Measurements from ENCODE around the gene SLC5A9. TPM values are rescaled to one million over a fixed set of nuclear protein-coding genes. Genes with fewer than 3 reads are reported as not detected.
"Not testable (repeated sequence)": the region's sequence is repeated elsewhere in the genome, so short reads cannot be mapped to it uniquely, and the experiment has no call there.

SLC5A9 gene
- total and polyA plus RNA-seq, 10 of the 15 experiments (the other 5 are each of a cell fraction or from before 2014, with no cell fraction given), result 0.03 TPM; not detected in 9

DNA sequence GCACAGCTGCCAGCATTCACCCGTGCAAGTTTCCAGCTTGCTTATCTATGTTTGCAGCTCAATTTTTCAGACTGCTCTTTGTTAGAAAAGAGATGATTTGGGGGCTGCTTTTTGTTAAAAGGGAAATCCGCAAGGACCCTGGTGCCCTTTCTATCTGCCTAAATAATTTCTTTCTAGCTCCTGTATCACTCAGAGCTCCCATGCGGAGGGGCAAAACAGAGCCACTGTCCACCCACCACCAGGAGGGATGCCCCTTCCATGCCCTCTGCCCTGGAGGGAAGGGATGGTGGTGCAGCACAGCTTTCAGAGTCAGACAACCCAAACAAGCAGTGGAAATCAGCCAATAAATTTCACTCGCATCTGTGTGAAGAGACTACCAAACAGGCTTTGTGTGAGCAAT, 13.9 kb upstream of the SLC5A9 start:
- ChIA-PET POLR2A (no interaction called here), CTCF (interaction anchor here (0.7 kb wide), 1 partner anchor 102 kb away, joined by 3 read pairs; no protein-coding TSS in a partner anchor), SMC1A (ENCODE audit: uncharacterized antibody, unreplicated experiment) (no interaction called here), RAD21 (ENCODE audit: unreplicated experiment) (no interaction called here)
- Histone ChIP-seq H3K27me3 (replicated peaks in 1 of 2; ENCODE audit: control insufficient read depth in 2 of 2, insufficient read depth in 2 of 2, low read length in 1 of 2) (no peaks in the 10 kb centered on the region), H2AFZ (ENCODE audit: control insufficient read depth, low read depth, low read length) (no peak overlapping the region), H3K79me2 (ENCODE audit: control insufficient read depth, insufficient read depth, low read length) (no peaks in the 10 kb centered on the region), H3K9me3 (replicated peaks; ENCODE audit: control insufficient read depth, insufficient read depth, low read length) (no peaks in the 10 kb centered on the region), H4K20me1 (ENCODE audit: control insufficient read depth, insufficient read depth) (no peaks in the 10 kb centered on the region), H3K4me3 (no peak overlapping the region), H3K4me2 (ENCODE audit: control insufficient read depth, insufficient read depth) (no peak overlapping the region), H3K36me3 (ENCODE audit: control insufficient read depth in 2 of 2, insufficient read depth in 2 of 2, low read length in 1 of 2) (no peaks in the 10 kb centered on the region), H3K27ac (ENCODE audit: control insufficient read depth, insufficient read depth) (no peak overlapping the region), H3K9ac (ENCODE audit: control insufficient read depth, insufficient read depth, low read length) (no peak overlapping the region), H3K4me1 (ENCODE audit: control insufficient read depth, insufficient read depth, low read length) (no peaks in the 10 kb centered on the region)
- 79% methylated on average over 4 of the region's 4 CpGs for WGBS (ENCODE audit: insufficient coverage, insufficient replicate concordance, low lambda C conversion rate, missing lambda C conversion rate)
- TF ChIP-seq TCF3 (IDR thresholded peaks at IDR 0.05; ENCODE audit: borderline replicate concordance, insufficient read depth, low read depth, low read length) (no peak), ZNF24 (IDR thresholded peaks at IDR 0.05) (no peak), BMI1 (IDR thresholded peaks at IDR 0.05; ENCODE audit: borderline replicate concordance) (no peak), NR2C2 (IDR thresholded peaks at IDR 0.05; ENCODE audit: borderline replicate concordance, control insufficient read depth, insufficient read length, low read depth) (no peak), NFYA (IDR thresholded peaks at IDR 0.05; ENCODE audit: borderline replicate concordance, low read depth, low read length) (no peak), STAT3 (IDR thresholded peaks at IDR 0.05; ENCODE audit: low read depth, low read length) (no peak), CEBPB (IDR thresholded peaks at IDR 0.05; ENCODE audit: borderline replicate concordance in 1 of 2, low read depth in 2 of 2, low read length in 2 of 2) (no peak), ETV6 (conservative IDR thresholded peaks at IDR 0.05 in 1 of 2, IDR thresholded peaks at IDR 0.05 in 1 of 2; ENCODE audit: borderline replicate concordance in 1 of 2, low read depth in 1 of 2) (no peak)
- TF ChIP-seq, protein P1, sequence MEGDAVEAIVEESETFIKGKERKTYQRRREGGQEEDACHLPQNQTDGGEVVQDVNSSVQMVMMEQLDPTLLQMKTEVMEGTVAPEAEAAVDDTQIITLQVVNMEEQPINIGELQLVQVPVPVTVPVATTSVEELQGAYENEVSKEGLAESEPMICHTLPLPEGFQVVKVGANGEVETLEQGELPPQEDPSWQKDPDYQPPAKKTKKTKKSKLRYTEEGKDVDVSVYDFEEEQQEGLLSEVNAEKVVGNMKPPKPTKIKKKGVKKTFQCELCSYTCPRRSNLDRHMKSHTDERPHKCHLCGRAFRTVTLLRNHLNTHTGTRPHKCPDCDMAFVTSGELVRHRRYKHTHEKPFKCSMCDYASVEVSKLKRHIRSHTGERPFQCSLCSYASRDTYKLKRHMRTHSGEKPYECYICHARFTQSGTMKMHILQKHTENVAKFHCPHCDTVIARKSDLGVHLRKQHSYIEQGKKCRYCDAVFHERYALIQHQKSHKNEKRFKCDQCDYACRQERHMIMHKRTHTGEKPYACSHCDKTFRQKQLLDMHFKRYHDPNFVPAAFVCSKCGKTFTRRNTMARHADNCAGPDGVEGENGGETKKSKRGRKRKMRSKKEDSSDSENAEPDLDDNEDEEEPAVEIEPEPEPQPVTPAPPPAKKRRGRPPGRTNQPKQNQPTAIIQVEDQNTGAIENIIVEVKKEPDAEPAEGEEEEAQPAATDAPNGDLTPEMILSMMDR (IDR thresholded peaks at IDR 0.05 in 2 of 3, conservative IDR thresholded peaks at IDR 0.05 in 1 of 3; ENCODE audit: control insufficient read depth in 2 of 3, extremely low read depth in 1 of 3, insufficient read depth in 1 of 3, low read depth in 3 of 3, low read length in 3 of 3), result no peak
- TF ChIP-seq, protein P2, sequence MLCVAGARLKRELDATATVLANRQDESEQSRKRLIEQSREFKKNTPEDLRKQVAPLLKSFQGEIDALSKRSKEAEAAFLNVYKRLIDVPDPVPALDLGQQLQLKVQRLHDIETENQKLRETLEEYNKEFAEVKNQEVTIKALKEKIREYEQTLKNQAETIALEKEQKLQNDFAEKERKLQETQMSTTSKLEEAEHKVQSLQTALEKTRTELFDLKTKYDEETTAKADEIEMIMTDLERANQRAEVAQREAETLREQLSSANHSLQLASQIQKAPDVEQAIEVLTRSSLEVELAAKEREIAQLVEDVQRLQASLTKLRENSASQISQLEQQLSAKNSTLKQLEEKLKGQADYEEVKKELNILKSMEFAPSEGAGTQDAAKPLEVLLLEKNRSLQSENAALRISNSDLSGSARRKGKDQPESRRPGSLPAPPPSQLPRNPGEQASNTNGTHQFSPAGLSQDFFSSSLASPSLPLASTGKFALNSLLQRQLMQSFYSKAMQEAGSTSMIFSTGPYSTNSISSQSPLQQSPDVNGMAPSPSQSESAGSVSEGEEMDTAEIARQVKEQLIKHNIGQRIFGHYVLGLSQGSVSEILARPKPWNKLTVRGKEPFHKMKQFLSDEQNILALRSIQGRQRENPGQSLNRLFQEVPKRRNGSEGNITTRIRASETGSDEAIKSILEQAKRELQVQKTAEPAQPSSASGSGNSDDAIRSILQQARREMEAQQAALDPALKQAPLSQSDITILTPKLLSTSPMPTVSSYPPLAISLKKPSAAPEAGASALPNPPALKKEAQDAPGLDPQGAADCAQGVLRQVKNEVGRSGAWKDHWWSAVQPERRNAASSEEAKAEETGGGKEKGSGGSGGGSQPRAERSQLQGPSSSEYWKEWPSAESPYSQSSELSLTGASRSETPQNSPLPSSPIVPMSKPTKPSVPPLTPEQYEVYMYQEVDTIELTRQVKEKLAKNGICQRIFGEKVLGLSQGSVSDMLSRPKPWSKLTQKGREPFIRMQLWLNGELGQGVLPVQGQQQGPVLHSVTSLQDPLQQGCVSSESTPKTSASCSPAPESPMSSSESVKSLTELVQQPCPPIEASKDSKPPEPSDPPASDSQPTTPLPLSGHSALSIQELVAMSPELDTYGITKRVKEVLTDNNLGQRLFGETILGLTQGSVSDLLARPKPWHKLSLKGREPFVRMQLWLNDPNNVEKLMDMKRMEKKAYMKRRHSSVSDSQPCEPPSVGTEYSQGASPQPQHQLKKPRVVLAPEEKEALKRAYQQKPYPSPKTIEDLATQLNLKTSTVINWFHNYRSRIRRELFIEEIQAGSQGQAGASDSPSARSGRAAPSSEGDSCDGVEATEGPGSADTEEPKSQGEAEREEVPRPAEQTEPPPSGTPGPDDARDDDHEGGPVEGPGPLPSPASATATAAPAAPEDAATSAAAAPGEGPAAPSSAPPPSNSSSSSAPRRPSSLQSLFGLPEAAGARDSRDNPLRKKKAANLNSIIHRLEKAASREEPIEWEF (IDR thresholded peaks at IDR 0.05; ENCODE audit: insufficient replicate concordance, low read depth, low read length), result no peak
- ATAC-seq (no peak), FAIRE-seq (no peak), DNase-seq (ENCODE audit: low read depth, low spot score) (no peak)
- intact Hi-C loops (cut with micrococcal nuclease; ENCODE audit: unreplicated experiment) (no loop called here), in situ Hi-C loops (cut with MboI) (no loop called here)
- no TSS peak for BruUV-seq (replicated peaks)

DNA sequence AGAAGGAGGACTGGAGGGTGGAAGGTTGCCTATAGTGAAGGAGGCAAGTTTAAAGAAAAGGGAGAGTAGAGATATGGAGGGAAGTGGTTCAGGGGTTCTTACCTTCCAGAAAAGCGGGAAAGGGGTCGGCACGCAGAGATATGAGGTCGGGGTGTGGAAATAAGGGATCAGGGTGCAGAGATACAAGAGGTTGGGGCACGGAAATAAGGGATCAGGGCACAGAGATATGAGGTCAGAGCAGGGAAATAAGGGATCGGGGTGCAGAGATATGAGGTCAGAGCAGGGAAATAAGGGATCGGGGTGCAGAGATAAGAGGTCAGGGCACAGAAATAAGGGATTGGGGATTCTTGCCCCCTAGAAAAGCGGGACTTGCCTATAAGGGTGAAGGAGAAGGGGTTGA, 9.1 kb upstream of the SLC5A9 start:
- H2AFZ ChIP-seq (ENCODE audit: control insufficient read depth, low read depth, low read length); H3K27ac ChIP-seq (ENCODE audit: control insufficient read depth, insufficient read depth); BruUV-seq (replicated peaks); H3K4me3 ChIP-seq; H3K27me3 ChIP-seq (replicated peaks in 1 of 2; ENCODE audit: control insufficient read depth in 2 of 2, insufficient read depth in 2 of 2, low read length in 1 of 2); H4K20me1 ChIP-seq (ENCODE audit: control insufficient read depth, insufficient read depth); RAD21 ChIA-PET (ENCODE audit: unreplicated experiment); H3K36me3 ChIP-seq (ENCODE audit: control insufficient read depth in 2 of 2, insufficient read depth in 2 of 2, low read length in 1 of 2); SMC1A ChIA-PET (ENCODE audit: uncharacterized antibody, unreplicated experiment); H3K4me2 ChIP-seq (ENCODE audit: control insufficient read depth, insufficient read depth); H3K9me3 ChIP-seq (replicated peaks; ENCODE audit: control insufficient read depth, insufficient read depth, low read length); POLR2A ChIA-PET; DNase-seq (ENCODE audit: low read depth, low spot score); H3K79me2 ChIP-seq (ENCODE audit: control insufficient read depth, insufficient read depth, low read length); in situ Hi-C loops (cut with MboI); FAIRE-seq; H3K4me1 ChIP-seq (ENCODE audit: control insufficient read depth, insufficient read depth, low read length); CTCF ChIA-PET; H3K9ac ChIP-seq (ENCODE audit: control insufficient read depth, insufficient read depth, low read length); ATAC-seq; intact Hi-C loops (cut with micrococcal nuclease; ENCODE audit: unreplicated experiment): not testable (repeated sequence)
- WGBS (ENCODE audit: insufficient coverage, insufficient replicate concordance, low lambda C conversion rate, missing lambda C conversion rate), result 11% methylated on average over 8 of the region's 8 CpGs
